HG03045 (cell line): Measurements from ENCODE around the gene MARK1.
A peak's percentile ranks its signal among the peaks of the same experiment; 100 is the strongest.
"Not testable (repeated sequence)": the region's sequence is repeated elsewhere in the genome, so short reads cannot be mapped to it uniquely, and the experiment has no call there.

Source experiments
- ATAC-seq: cut with Tn5 transposase; IDR thresholded peaks from one replicate; pipeline ENCODE4 v1.9.1; 2021; ENCODE audit warnings: mild to moderate bottlenecking, moderate library complexity; ENCODE audit not compliant: unreplicated experiment

Gene MARK1

GRCh38 chr1:220605651-220606050 lies 77.7 kb downstream of the MARK1 start:
- not testable (repeated sequence) for ATAC-seq

GRCh38 chr1:220611100-220611499 lies 83.2 kb downstream of the MARK1 start:
- ATAC-seq, result not testable (repeated sequence)

GRCh38 chr1:220616836-220617235 lies 88.9 kb downstream of the MARK1 start:
- no peak for ATAC-seq

- ATAC-seq, result no peak
Observed at GRCh38 chr1:220628431-220628830, 100.5 kb downstream of the MARK1 start.

GRCh38 chr1:220631238-220631815 lies 103.4 kb downstream of the MARK1 start:
- ATAC-seq, result no peak

GRCh38 chr1:220637759-220638158 lies 109.8 kb downstream of the MARK1 start:
- no peak for ATAC-seq

- no peak for ATAC-seq
Observed at GRCh38 chr1:220642285-220642684, 114.3 kb downstream of the MARK1 start.

- ATAC-seq, result no peak
Observed at GRCh38 chr1:220652995-220653394, 125.1 kb downstream of the MARK1 start.

GRCh38 chr1:220655509-220655908 lies 127.6 kb downstream of the MARK1 start:
- peak; percentile 88 for ATAC-seq

GRCh38 chr1:220655961-220656740 lies 128.2 kb downstream of the MARK1 start:
- ATAC-seq, result peak; percentile 25

- no peak for ATAC-seq
Observed at GRCh38 chr1:220666349-220666748, 138.4 kb downstream of the MARK1 start.

- ATAC-seq, result no peak
Observed at GRCh38 chr1:220669005-220669404, 141.1 kb downstream of the MARK1 start.

- no peak for ATAC-seq
Observed at GRCh38 chr1:220670365-220670764, 142.4 kb downstream of the MARK1 start.

GRCh38 chr1:220673921-220674320 lies 146.0 kb downstream of the MARK1 start:
- no peak for ATAC-seq

GRCh38 chr1:220677251-220677650 lies 149.3 kb downstream of the MARK1 start:
- ATAC-seq, result no peak

- ATAC-seq, result peak; percentile 85
Observed at GRCh38 chr1:220680085-220680687, 152.2 kb downstream of the MARK1 start.

GRCh38 chr1:220681220-220681880 lies 153.4 kb downstream of the MARK1 start:
- no peak for ATAC-seq

- ATAC-seq, result no peak
Observed at GRCh38 chr1:220682901-220683576, 155.1 kb downstream of the MARK1 start.

GRCh38 chr1:220683716-220684115 lies 155.8 kb downstream of the MARK1 start:
- not testable (repeated sequence) for ATAC-seq

- no peak for ATAC-seq
Observed at GRCh38 chr1:220684890-220685289, 157.0 kb downstream of the MARK1 start.

- ATAC-seq, result no peak
Observed at GRCh38 chr1:220685879-220686278, 157.9 kb downstream of the MARK1 start.
